GM12878 (cell line): ENCODE data around the gene SMIM10. TPM values are rescaled to one million over a fixed set of nuclear protein-coding genes. Genes with fewer than 3 reads are reported as not detected.

Source experiments
- BCLAF1 ChIP-seq: fragments of 450-650 bp; IDR thresholded peaks from 2 replicates; pipeline ENCODE4 v1.6.1; 2017; ENCODE audit warnings: antibody characterized with exemption, mild to moderate bottlenecking, moderate library complexity
- CEBPB ChIP-seq, 2 experiments: fragments of 150-350 bp in 1 of 2; IDR thresholded peaks; 2 replicates each; pipeline ENCODE4 v1.6.1; 2012 to 2014; ENCODE audit warnings: low read depth in 2 of 2, low read length in 2 of 2, borderline replicate concordance in 1 of 2, inconsistent platforms in 1 of 2
- E2F8 ChIP-seq: fragments of 450-650 bp; IDR thresholded peaks from 2 replicates; pipeline ENCODE4 v1.6.1; 2018; ENCODE audit warnings: mild to moderate bottlenecking, low read depth, moderate library complexity; ENCODE audit not compliant: partially characterized antibody
- ELK1 ChIP-seq: IDR thresholded peaks from 2 replicates; pipeline ENCODE4 v1.6.1; 2012; ENCODE audit warnings: low read depth, low read length, improper control_type of control experiment
- IRF3 ChIP-seq: fragments of 450-650 bp; IDR thresholded peaks from 2 replicates; pipeline ENCODE4 v1.6.1; 2014; ENCODE audit warnings: mild to moderate bottlenecking
- NBN ChIP-seq: fragments of 450-650 bp; IDR thresholded peaks from 2 replicates; pipeline ENCODE4 v1.6.1; 2016
- NFYA ChIP-seq: IDR thresholded peaks from 2 replicates; pipeline ENCODE4 v1.6.1; 2011; ENCODE audit warnings: low read depth, mild to moderate bottlenecking, low read length, improper control_type of control experiment, borderline replicate concordance
- USF2 ChIP-seq: IDR thresholded peaks from 2 replicates; pipeline ENCODE4 v1.6.1; 2011; ENCODE audit warnings: low read depth, low read length, improper control_type of control experiment, borderline replicate concordance
- polyA plus RNA-seq, 11 experiments: library from polyadenylated mRNA; depleted of rRNA in 4 of 11; unstranded in 6 of 11; stranded (reverse) in 5 of 11; fragments of >200 nt; fragmentation: Nextera tagmentation in 4 of 11; fragmentation: Illumina TruSeq in 1 of 11; extraction: Ambion mirVana in 4 of 11; extraction: Trizol in 1 of 11; gene quantifications; 1 replicate in 1 of 11; 2 replicates in 10 of 11; pipeline versions ENCODE4 v1.2.1 to v1.2.3, GENCODE V29; 2011 to 2016; ENCODE audit warnings: inconsistent platforms in 2 of 11, missing spikeins in 2 of 11, low read depth in 1 of 11
- total RNA-seq, 4 experiments: library from RNA; depleted of rRNA in 3 of 4; stranded (reverse); fragments of >200 nt in 3 of 4; fragmentation: Illumina TruSeq in 1 of 4; extraction: Trizol in 1 of 4; gene quantifications; 2 replicates each; pipeline versions ENCODE4 v1.2.1 to v1.2.3, GENCODE V29; 2013 to 2021

SMIM10 gene
- total and polyA plus RNA-seq, 10 of the 15 experiments (the other 5 are each of a cell fraction or from before 2014, with no cell fraction given): 0.04 to 0.16 (median 0.10) TPM; not detected in 6

- TF ChIP-seq ELK1 (no peak), NBN (no peak), NFYA (no peak), BCLAF1 (no peak), E2F8 (no peak), IRF3 (no peak), CEBPB (IDR thresholded peaks at IDR 0.05; ENCODE audit: borderline replicate concordance in 1 of 2, low read depth in 2 of 2, low read length in 2 of 2) (no peak), USF2 (no peak)
Observed at GRCh38 chrX:134948333-134949241, 42.2 kb upstream of the SMIM10 start (continued).
